ENCODE results near the gene MFSD6. TPM values are rescaled to one million over a fixed set of nuclear protein-coding genes. Genes with fewer than 3 reads are reported as not detected.

MFSD6 gene
- total and polyA plus RNA-seq, 2 donors (not counting 1 experiment from before 2014, with no cell fraction given), result 31.4 to 50.8 TPM

DNA sequence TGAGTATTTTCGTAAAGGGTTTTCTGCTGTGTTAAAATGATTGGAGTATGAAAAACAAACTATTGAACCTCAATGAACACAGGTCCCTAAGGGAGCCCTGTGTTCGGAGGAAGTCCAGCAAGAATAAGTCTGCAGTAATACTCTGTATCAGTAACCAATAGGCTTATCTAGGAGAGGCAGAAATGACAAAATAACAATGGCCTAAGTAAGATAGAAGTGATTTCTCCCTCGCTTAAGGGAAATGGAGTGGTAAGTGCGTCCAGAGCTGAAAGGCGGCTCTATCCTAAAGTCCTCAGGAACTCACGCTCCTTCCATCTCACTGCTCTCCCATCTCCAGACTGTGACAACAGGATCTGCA, 29.3 kb upstream of the MFSD6 start:
- Histone ChIP-seq H3K36me3 (ENCODE audit: control insufficient read depth, insufficient read depth, low read length) (no peaks in the 10 kb centered on the region), H3K79me2 (ENCODE audit: control insufficient read depth, insufficient read depth, low read length) (no peaks in the 10 kb centered on the region), H3K4me1 (ENCODE audit: control insufficient read depth, extremely low read depth, insufficient read depth, low read length) (no peaks in the 10 kb centered on the region), H2AFZ (ENCODE audit: low read length) (no peak overlapping the region), H3K27ac (ENCODE audit: insufficient read depth, low read length) (no peak overlapping the region), H3K9ac (ENCODE audit: insufficient read depth, low read length) (no peak overlapping the region), H4K20me1 (ENCODE audit: control insufficient read depth, extremely low read depth, insufficient read depth, low read length) (no peaks in the 10 kb centered on the region), H3K27me3 (ENCODE audit: control insufficient read depth, insufficient read depth, low read length) (no peaks in the 10 kb centered on the region), H3K9me3 (ENCODE audit: control insufficient read depth, insufficient read depth, low read depth, low read length) (no peaks in the 10 kb centered on the region), H3K4me2 (ENCODE audit: extremely low read depth, insufficient read depth, low read length) (no peak overlapping the region), H3K4me3 (replicated peaks in 1 of 4; ENCODE audit: control extremely low read depth in 1 of 4, insufficient read depth in 1 of 4, low read depth in 3 of 4, low read length in 4 of 4) (no peak overlapping the region)
- no peak for DNase-seq (ENCODE audit: low read depth in 2 of 2)
- TF ChIP-seq EZH2 (IDR thresholded peaks at IDR 0.05; ENCODE audit: low read length, missing control alignments), result no peak
- TF ChIP-seq, protein P1, sequence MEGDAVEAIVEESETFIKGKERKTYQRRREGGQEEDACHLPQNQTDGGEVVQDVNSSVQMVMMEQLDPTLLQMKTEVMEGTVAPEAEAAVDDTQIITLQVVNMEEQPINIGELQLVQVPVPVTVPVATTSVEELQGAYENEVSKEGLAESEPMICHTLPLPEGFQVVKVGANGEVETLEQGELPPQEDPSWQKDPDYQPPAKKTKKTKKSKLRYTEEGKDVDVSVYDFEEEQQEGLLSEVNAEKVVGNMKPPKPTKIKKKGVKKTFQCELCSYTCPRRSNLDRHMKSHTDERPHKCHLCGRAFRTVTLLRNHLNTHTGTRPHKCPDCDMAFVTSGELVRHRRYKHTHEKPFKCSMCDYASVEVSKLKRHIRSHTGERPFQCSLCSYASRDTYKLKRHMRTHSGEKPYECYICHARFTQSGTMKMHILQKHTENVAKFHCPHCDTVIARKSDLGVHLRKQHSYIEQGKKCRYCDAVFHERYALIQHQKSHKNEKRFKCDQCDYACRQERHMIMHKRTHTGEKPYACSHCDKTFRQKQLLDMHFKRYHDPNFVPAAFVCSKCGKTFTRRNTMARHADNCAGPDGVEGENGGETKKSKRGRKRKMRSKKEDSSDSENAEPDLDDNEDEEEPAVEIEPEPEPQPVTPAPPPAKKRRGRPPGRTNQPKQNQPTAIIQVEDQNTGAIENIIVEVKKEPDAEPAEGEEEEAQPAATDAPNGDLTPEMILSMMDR (conservative IDR thresholded peaks at IDR 0.05 in 1 of 2, IDR thresholded peaks at IDR 0.05 in 1 of 2; ENCODE audit: low read depth in 1 of 2, low read length in 2 of 2), result no peak

DNA sequence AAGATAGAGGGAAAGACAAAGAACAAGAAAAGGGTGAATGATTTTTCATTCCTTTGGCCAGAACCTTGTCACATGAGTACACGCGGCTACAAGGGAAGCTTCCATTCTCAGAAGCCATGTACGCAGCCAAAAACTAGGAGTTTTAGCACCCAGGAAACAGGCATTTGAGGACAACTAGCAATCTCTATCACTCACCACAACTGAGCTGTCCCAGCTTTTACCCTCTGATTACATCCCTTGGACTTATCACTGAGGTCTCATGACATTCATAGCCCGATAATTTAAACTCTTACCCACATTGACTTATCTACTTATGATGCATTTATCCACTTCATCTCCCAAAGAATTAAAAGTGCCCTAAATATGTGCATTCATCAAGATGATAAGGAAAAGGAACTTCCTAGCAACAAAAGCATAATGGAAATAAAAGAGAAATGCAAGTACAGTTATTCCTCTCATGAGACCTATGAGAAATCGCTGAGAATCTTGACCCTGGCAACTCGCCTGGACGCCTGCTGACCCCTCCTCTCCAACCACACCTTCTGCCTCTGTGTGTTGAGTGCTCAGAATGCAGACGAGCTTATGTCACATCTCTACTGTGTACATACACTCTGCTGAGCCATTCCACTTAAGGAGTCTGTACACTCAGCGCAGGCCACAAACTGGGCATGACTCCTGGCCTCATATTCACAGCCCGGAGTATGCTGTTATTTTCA, 28.7 kb upstream of the MFSD6 start:
- H3K4me1 ChIP-seq (ENCODE audit: control insufficient read depth, extremely low read depth, insufficient read depth, low read length), result no peaks in the 10 kb centered on the region
- no peak overlapping the region for H3K27ac ChIP-seq (ENCODE audit: insufficient read depth, low read length)
- H3K36me3 ChIP-seq (ENCODE audit: control insufficient read depth, insufficient read depth, low read length), result no peaks in the 10 kb centered on the region
- peak; percentile 34 to 81 for DNase-seq (ENCODE audit: low read depth in 2 of 2)
- no peak overlapping the region for H3K9ac ChIP-seq (ENCODE audit: insufficient read depth, low read length)
- TF ChIP-seq EZH2 (IDR thresholded peaks at IDR 0.05; ENCODE audit: low read length, missing control alignments), result no peak
- TF ChIP-seq, protein P1 (conservative IDR thresholded peaks at IDR 0.05 in 1 of 2, IDR thresholded peaks at IDR 0.05 in 1 of 2; ENCODE audit: low read depth in 1 of 2, low read length in 2 of 2), result no peak
- H3K9me3 ChIP-seq (ENCODE audit: control insufficient read depth, insufficient read depth, low read depth, low read length), result no peaks in the 10 kb centered on the region
- H4K20me1 ChIP-seq (ENCODE audit: control insufficient read depth, extremely low read depth, insufficient read depth, low read length), result no peaks in the 10 kb centered on the region
- no peaks in the 10 kb centered on the region for H3K27me3 ChIP-seq (ENCODE audit: control insufficient read depth, insufficient read depth, low read length)
- H2AFZ ChIP-seq (ENCODE audit: low read length), result no peak overlapping the region
- no peaks in the 10 kb centered on the region for H3K79me2 ChIP-seq (ENCODE audit: control insufficient read depth, insufficient read depth, low read length)
- no peak overlapping the region for H3K4me3 ChIP-seq (replicated peaks in 1 of 4; ENCODE audit: control extremely low read depth in 1 of 4, insufficient read depth in 1 of 4, low read depth in 3 of 4, low read length in 4 of 4)
- H3K4me2 ChIP-seq (ENCODE audit: extremely low read depth, insufficient read depth, low read length), result no peak overlapping the region

DNA sequence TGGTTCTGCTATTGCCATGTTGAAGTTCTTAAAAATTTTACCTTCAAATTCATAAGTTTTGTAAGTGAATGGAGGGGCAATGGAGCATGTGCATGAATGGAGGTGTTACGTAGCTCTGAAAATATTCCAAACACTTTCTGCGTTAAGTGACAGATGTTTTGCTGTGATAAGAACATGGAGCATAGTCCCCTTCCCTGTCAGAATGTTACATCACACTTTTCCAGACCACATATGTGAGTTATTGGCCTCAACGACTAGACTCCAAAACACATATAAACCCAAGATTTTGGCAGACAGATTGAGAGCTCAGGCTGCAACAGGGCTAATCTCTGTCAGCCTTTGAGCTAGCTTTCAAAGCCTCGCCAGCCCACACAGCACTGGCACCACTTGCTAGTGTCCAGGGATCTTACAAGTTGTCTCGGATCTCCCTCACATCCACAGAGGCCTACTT, 27.2 kb upstream of the MFSD6 start:
- TF ChIP-seq EZH2 (IDR thresholded peaks at IDR 0.05; ENCODE audit: low read length, missing control alignments), result no peak
- TF ChIP-seq, protein P1 (conservative IDR thresholded peaks at IDR 0.05 in 1 of 2, IDR thresholded peaks at IDR 0.05 in 1 of 2; ENCODE audit: low read depth in 1 of 2, low read length in 2 of 2), result no peak
- no peaks in the 10 kb centered on the region for H3K79me2 ChIP-seq (ENCODE audit: control insufficient read depth, insufficient read depth, low read length)

More for the DNA sequence above, 27.2 kb upstream of the MFSD6 start:
- DNase-seq (ENCODE audit: low read depth in 2 of 2), result peak in 1 of 2 donors; percentile 15
- Histone ChIP-seq H3K27ac (ENCODE audit: insufficient read depth, low read length) (no peak overlapping the region), H3K27me3 (ENCODE audit: control insufficient read depth, insufficient read depth, low read length) (no peaks in the 10 kb centered on the region), H4K20me1 (ENCODE audit: control insufficient read depth, extremely low read depth, insufficient read depth, low read length) (no peaks in the 10 kb centered on the region), H3K36me3 (ENCODE audit: control insufficient read depth, insufficient read depth, low read length) (no peaks in the 10 kb centered on the region), H3K4me2 (ENCODE audit: extremely low read depth, insufficient read depth, low read length) (no peak overlapping the region), H3K9ac (ENCODE audit: insufficient read depth, low read length) (no peak overlapping the region), H3K4me3 (replicated peaks in 1 of 4; ENCODE audit: control extremely low read depth in 1 of 4, insufficient read depth in 1 of 4, low read depth in 3 of 4, low read length in 4 of 4) (no peak overlapping the region), H3K4me1 (ENCODE audit: control insufficient read depth, extremely low read depth, insufficient read depth, low read length) (no peaks in the 10 kb centered on the region), H3K9me3 (ENCODE audit: control insufficient read depth, insufficient read depth, low read depth, low read length) (no peaks in the 10 kb centered on the region), H2AFZ (ENCODE audit: low read length) (no peak overlapping the region)
